HG03439 (cell line): Measurements from ENCODE around the gene IQCK.

ENCODE experiments used
- ATAC-seq: cut with Tn5 transposase; IDR thresholded peaks from one replicate; pipeline ENCODE4 v1.9.1; 2021; ENCODE audit warnings: mild to moderate bottlenecking, moderate library complexity; ENCODE audit not compliant: unreplicated experiment

IQCK gene

DNA sequence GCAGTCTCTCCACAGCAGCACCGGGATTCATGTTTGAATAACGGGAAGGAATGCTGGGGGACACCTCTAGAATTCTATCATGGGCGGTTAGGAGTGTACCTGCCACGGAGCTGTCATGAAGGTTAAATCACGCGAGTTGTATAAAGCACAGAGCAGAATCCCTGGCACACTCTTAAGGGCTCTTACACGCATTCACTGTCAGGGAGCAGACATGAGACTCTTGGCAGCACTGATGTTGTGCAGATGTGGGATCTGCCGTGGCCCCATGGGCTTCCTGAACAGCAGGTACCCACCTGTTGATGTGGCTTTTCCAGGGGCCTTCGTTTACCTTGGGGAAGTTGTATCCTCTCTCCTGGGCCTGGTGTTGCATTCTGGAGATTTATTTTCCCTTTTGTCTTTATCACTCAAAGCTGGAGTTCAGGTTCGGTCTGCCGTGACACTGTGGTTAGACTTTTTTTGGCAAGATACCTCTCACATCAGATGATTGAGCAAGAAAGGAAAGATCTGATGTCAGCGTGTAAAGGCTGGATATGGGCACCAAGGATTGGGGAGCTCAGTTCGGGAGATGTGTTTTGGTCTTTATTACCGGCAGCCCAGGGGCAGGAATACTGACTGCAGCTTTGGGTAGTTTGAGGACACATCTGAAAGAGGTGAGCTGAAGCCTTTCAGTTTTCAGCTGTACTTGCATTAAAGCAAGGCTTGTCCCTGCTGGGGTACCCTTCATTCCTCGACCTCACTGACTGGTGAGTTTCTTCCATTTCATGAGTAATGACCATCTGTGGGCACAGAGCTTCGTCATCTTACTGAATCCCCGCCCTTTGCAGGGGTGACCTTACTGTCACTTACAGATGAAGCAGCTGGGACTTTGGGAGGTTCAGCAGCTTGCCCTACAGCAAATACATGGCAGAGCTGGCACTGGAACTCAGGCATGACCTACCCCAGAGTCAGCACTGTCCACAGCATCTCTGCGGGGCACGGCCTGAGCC, 19.3 kb upstream of the IQCK start:
- no peak for ATAC-seq

DNA sequence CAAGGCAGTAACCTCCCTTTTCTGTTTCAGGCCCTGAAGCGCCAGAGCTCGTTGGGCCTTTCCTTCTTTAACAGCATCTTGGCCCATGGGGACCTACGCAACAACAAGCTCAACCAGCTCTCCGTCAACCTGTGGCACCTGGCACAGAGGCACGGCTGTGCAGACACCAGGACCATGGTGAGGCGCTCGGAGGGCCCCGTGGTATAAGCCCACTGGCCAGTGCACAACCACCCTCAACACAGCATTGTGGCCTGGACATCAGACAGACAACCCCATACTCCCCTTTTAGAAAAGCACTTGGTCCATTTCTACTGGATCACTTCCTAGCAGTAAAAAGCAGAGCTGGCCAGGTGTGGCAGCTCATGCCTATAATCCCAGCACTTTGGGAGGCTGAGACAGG, 18.6 kb upstream of the IQCK start:
- ATAC-seq, result no peak

DNA sequence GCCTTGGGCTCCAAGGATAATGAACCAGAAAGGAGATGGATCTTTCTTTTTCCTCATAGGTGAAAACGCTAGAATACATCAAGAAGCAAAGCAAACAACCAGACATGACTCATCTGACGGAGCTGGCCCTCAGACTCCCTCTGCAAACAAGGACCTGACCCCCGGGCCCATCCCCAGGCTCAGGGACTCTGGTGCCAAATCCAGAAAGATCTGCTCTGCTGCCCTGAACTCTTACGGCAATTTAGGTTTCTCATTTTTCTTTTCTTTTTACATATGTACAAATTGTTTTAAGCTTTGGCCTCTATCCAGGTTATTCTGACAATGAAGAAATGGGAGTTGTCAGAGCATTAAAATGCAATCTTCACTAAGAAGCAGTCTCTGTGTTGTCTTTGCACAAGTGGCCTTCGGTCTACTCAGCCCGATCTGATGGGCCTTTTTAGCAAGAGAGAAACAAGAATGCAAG, 17.7 kb upstream of the IQCK start:
- ATAC-seq, result no peak

DNA sequence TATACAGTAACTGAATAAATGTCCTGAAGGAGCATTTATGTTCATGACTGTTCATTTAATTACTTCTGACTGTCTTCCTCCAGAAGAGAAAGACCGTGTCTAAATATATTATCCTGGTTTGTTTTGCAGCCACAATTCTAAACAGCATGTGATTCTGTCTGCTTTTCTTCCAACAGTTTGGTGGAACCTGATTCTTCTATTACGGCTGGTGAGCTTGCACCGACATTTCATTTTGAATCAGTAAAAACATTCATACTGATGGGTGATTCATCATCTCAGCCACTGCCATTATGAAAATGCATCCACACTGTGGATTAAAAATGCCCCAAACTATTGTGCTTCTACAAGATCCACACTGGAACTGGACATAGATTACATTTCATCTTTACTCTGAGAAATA, 17.0 kb upstream of the IQCK start:
- ATAC-seq, result no peak

DNA sequence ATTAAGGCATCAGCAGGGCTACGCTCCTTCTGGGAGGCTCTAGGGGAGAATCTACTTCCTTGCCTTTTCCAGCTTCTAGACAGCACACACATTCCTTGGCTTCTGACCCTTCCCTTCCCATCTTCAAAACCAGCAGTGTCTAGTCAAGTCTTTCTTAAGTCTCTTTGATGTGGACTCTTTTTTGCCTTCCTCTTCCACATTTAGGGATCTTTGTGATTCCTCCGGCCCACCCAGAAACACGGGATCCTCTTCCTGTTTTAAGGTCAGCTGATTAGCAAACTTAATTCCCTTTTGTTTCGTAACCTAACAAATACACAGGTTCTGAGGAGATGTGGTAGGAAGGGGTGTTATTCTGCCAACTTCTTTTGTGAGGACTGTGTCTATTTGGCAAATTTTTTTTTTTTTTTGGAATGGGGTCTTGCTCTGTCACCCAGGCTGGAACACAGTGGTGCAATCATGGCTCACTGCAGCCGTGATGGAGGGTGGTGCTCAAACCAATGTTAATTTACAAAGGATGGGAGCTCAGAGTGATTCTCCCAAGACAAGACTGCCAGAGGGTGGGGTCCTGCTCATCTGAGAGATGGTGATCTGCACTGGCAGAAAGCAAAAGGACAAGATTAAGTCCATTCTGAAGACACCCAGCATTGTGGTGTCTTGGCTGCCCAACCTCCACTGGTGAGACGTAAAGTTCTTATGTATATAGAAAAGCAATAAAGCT, 14.7 kb upstream of the IQCK start:
- no peak for ATAC-seq

DNA sequence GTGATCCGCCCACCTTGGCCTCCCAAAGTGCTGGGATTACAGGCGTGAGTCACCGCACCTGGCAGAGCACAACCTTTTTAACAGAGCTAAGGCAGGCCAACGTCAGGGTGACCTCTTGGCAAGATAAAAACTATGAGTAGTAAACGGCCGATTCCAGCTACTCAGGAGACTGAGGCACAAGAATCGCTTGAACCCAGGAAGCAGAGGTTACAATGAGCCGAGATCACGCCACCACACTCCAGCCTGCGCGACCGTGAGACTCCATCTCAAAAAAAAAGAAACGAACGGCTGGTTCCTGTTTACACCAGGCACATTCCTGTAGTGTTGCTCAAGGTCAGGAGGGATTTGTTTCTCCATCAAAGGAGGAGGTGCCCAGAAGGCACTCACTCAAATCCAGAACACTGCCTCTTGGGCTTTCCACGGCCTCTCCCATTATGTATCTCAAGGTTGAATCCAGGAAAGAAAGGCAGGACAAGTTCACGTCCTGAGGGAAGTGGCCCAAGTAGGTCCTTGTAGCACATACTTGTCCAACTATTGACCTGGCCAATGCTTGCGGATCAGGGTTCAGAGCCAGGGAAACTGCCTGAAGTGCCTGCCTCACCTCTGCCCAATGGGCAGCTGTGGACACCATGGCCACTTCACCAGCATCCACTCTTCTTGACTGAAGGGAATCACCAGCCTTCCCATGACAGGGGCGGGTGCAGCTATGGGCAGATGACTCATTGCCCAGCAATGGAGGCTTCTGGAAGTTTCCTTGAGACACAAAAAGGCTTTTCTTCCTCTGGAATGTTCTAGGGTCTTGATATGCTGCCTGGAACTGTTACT, 13.5 kb upstream of the IQCK start:
- no peak for ATAC-seq

DNA sequence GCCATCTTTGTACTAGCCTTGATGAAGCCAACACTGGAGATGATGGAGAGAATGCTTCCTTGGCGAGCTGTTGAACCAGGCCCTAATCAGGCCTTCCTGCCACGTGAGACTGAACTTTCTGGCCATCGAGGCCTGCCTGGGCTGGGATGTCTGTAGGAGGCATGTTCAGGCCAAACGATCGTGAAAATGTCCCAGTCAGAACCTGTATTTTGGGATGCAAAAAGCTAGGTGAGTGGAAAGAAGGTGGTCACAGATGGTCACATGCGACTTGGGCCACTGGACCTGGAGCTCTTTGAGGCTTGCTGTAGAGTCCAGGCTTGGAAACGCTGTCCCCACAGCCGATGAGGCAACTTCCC, 12.9 kb upstream of the IQCK start:
- ATAC-seq, result no peak

DNA sequence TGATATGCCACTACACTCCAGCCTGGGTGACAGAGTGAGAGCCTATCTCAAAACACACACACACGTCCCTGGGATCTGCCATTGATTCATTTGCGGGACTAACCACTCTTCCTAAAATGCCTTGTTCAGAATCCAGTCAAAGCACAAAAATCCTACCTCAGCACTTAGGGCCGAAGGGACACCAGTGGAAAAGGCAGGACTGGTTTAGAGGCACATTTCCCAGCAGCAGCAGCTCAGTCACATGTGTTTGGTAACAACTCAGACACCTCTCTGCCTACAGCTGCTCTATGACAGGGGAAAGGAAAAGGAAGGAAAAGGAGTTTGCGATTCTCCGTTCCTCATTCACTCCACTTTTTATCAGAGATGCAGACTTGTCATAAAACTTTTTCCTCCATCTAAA, 12.2 kb upstream of the IQCK start:
- ATAC-seq, result no peak

DNA sequence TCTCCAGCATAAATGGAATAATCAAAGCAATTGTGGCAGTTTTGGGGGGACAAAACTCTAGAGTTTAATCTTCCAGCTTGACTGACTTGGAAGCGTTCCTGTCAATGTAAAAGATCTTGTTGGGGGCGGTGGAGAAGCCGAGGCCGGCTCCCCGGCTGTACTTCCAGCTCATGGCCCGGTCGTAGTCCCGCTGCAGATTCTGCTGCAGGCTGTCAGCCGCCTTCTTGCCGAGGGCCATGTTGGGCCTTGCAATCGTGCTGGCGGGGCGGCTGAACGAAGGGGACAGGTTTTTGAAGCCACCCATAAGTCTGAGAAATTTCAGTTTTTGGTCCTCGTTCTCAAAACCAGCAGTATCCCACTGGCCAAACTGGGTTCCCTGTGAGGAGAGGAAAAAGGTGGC, 11.2 kb upstream of the IQCK start:
- no peak for ATAC-seq

DNA sequence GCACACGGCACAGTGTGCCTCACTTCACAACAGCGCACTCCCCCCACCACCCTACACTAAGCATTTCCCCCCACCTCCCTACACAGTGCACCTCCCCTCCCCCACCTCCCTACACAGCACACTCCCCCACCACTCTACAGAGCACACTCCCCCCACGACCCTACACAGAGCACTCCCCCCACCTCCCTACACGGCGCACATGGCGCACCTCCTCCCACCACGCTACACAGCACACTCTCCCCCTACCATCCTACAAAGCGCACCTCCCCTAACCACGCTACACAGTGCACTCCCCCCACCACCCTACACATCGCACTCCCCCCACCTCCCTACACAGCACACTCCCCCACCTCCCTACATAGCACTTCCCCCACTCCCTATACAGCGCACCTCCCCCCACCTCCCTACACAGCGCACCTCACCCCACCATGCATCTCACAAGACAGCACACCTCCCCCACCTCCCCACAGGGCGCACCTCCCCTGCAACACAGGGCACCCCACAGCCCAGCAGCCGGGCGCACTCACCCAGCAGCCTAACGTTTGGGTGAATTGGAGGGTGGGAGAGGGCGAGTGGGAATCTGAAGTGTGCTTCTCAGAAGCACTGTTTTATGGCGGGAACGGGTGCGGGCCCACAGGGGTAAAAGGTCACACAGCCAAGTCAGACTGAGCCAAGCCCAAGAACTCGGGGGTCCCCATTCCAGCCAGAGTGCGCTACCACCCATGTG, 10.3 kb upstream of the IQCK start:
- ATAC-seq, result no peak

DNA sequence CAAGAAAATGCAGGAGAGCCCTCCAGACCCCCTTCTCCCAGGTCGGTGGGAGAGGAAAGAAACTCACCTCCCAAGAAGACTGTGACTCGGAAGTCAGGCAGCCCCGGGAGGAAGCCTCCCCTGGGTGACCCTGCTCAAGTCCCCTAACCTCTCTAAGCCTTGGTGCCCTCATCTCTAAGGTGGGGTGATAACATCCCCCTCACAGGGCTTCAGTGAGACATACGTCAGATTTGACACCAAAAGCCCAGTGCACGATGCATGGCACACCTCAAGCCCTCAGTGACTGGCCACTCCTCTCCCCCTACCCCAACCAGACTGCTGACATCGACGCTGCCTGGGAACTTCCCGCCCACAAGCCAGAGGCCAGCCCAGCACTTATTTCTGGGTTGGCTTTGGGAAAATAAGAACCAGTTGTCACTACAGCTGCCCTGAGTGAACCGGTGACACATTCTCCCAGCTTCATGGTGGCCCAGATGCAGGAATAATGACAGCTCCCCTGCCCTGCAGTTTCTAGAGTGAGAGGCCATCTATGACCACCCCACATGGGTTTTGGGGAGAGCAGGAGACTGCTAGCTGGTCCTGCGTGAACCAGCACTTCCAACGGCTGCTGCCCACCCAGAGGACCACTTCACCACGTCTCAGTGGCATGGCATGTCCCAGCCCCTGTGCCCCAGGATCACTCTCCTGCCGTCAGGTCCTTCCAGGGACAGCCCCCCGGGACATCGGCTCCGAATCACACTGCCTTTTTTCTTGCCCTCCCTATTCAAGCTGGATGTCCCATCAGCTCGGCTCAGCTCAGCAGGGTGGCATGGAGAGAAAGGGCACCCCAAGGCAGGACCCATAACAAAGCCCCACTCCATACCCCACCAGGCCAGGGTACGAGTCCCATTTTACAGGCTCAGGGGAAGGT, 9.5 kb upstream of the IQCK start:
- ATAC-seq, result no peak

DNA sequence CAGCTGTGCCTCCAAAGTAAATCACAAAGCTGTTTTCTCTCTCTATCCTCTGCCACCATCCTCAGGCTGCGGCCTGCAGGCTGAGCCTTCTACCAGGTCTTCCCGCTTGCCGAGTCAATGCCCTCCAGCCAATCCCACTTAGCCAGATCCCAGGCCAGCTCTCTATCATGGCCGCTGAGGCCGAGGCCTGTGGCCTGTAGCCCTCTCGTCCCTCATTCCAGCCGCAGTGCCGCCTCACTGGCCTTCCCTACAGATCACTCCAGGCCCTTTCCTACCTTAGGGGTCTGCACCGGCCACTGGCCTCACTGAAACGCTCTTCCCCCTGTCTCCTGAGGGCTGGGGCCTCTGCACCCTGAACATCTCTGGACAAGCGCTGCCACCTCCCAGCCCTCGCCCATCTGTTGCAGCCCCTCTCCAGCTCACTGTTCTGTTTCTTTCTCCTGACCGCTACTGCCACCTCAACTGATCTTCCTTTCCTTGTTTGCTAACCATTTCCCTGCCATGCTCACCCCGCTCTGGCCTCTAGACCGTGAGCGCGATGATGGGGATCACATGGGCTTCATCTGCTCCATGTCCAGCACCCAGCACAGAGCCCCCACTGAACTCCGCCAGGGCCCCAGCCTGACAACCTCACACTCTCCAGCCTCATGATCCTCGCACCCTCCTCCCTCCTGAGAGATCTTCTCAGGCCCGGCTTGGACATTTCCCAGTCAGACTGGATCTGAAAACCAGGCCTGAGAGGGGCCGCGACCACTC, 8.5 kb upstream of the IQCK start:
- ATAC-seq, result no peak

DNA sequence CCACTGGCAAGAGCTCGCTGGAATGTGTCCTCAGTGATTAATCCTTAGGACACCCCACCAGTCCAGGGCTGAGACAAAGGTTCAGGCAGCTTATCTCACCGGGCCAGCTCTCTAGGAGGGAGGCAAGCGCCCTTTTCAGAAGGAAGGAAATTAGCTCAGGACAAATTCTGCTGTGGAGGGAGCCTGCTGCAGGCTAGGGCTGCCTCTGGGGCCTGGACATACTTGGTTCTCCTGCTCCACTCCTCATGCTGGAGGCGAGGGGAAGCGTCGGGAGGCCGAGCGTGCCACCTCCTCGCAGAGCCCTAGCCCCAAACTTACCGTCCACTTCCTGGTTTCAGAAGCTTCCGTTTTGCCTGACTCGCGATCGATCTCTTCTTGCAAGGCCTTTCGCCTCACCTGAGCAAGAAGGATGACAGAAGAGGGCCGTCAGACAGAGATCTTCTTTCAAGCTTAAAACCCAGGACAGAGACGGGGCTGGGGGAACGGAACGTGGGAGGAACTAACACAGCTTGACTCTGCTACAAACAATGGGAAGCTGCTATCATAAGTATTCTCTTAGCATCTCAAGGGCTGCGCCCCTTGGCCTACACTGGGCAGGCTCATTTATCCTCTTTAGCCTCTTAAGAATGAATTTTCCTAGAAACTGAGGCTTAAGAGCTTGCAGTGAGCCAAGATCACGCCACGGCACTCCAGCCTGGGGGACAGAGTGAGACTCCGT, 7.7 kb upstream of the IQCK start:
- ATAC-seq, result no peak

DNA sequence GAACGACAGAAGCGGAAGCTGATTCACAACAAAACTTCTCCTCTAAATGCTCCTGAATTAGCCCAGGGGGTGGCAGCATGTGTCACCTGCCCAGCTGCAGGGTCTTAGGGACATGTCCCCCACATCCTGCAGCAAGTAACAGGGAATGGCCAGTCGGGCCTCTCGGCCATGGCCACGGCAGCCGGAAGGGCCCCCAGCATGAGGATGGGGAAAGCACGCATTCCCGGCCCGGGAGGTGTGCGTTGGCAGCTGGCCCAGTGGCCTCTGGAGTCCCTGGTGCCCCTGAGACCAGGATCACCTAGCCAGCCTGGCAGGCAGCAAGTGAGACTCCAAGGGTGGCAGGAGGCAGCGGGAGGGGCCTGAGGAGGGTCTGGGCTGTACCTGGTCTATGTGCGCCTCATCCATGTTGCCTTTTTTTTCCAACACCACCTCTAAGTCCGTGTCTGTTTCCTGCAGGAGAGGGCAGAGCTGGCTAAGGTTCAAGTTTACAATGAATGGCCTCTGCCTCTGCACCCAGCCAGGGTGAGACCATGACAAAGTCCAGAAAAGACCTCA, 7.0 kb upstream of the IQCK start:
- no peak for ATAC-seq

DNA sequence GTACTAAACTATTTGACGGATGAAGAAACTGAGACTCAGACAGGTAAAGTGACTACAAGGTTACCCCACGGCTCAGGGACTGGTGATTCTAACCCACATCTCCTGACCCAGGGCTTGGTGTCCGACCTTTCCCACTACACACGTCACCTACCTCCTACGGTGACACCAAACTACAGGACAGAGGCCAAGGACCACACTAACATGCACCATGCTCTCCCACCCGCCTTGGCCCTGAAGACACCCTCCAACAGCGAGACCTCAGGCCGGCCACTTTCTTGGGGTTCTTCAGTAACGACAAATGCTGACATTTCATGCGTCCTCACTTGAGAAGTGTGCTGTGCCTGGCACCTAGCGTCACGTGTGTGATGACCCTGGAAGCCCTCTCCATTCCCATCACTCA, 6.4 kb upstream of the IQCK start:
- no peak for ATAC-seq

DNA sequence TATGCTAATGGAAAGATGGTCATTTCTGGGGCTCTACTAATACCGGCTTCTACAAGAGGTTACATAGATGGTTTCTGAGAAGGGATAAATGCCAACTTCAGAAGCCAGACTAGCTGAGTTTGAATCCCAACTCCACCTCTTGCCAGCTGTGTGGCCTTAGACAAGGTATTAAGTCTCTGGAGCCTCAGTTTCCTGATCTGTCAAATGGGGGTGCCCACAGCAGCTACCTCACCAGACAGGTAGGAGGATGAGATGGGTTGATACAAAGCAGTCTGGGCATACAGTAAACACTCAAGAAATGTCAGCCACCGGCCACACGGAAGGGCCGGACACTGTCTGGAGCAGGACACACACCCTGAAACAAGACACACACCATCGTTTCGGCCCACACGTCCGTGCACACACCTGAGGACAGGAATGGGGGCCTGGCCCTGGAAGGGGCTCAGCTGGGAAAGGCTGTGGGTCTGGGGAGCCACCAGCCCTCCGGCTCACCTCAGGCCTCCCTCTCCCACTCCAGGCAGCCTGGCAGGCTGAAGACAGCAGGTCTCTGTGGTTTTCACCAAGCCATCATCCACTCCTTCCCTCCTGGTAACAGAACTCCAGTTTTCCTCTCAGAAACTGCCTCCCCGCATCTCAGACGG, 5.5 kb upstream of the IQCK start:
- no peak for ATAC-seq

DNA sequence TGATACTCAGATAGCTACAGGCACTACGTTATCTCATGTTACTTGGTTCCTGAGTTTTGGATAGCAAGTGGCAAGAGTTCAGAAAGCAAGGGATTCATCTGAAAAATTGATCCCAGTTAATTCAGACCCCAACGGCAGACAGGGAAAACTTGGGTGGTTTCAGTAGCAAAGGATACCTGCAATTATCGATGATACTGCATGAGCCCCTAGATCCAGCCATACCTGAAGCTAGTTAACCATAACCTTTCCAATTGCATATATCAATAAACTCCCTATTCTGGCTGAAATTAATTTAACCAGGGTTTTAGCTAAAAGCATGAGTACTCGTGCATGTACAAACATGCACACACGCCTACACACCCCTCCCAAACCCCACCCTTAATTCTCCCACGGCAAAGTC, 4.4 kb upstream of the IQCK start:
- no peak for ATAC-seq

DNA sequence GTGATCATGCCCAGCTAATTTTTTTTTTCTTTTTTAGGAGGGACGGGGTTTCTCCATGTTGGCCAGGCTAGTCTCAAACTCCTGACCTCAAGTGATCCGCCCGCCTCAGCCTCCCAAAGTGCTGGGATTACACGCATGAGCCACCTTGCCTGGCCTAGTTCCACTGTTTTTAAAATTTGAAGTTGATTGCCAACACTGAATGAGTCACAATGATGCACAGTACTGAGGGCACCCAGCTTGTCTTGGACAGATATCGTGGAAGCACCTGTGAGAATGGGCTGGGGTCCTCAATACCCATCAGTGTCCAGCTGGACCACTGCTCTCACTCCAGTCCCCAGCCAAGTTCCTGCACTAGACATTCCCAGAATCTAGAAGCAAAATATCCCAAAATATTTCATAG, 2.5 kb upstream of the IQCK start:
- ATAC-seq, result no peak
